H9 (cell line): ENCODE results near the gene ADGRG7. TPM values are rescaled to one million over a fixed set of nuclear protein-coding genes. Genes with fewer than 3 reads are reported as not detected.

Experiments used
- DNase-seq: peaks from one replicate; pipeline ENCODE4 v3.0.0-alpha.2; 2017
- H2AFZ ChIP-seq: one replicate; pipeline ENCODE4 v1.6.1; 2013; ENCODE audit warnings: mild to moderate bottlenecking, low read length, control low read depth, moderate library complexity
- H2AK5ac ChIP-seq: 2 replicates; pipeline ENCODE4 v1.6.1; 2013; ENCODE audit warnings: low read length, control low read depth, mixed read lengths; ENCODE audit not compliant: insufficient read length
- H2BK120ac ChIP-seq: one replicate; pipeline ENCODE4 v1.6.1; 2013; ENCODE audit warnings: low read depth, mild to moderate bottlenecking, low read length, control low read depth, inconsistent platforms; ENCODE audit not compliant: poor library complexity, severe bottlenecking
- H2BK12ac ChIP-seq: 2 replicates; pipeline ENCODE4 v1.6.1; 2013; ENCODE audit warnings: low read length, control low read depth, mixed read lengths, low read depth; ENCODE audit not compliant: insufficient read length
- H2BK15ac ChIP-seq: 2 replicates; pipeline ENCODE4 v1.6.1; 2013; ENCODE audit warnings: low read depth, low read length, control low read depth
- H2BK20ac ChIP-seq: one replicate; pipeline ENCODE4 v1.6.1; 2013; ENCODE audit warnings: low read depth, mild to moderate bottlenecking, low read length, control low read depth, inconsistent platforms; ENCODE audit not compliant: poor library complexity, severe bottlenecking
- H2BK5ac ChIP-seq: 2 replicates; pipeline ENCODE4 v1.6.1; 2013; ENCODE audit warnings: low read length, control low read depth, mixed read lengths; ENCODE audit not compliant: insufficient read length
- H3K14ac ChIP-seq: 2 replicates; pipeline ENCODE4 v1.6.1; 2013; ENCODE audit warnings: low read length, control low read depth; ENCODE audit not compliant: insufficient read depth
- H3K18ac ChIP-seq: 2 replicates; pipeline ENCODE4 v1.6.1; 2013; ENCODE audit warnings: low read depth, mild to moderate bottlenecking, mixed read lengths, low read length, control low read depth; ENCODE audit not compliant: insufficient read length
- H3K23ac ChIP-seq: 2 replicates; pipeline ENCODE4 v1.6.1; 2013; ENCODE audit warnings: low read length, control low read depth, mixed read lengths, low read depth; ENCODE audit not compliant: insufficient read length
- H3K23me2 ChIP-seq: 2 replicates; pipeline ENCODE4 v1.6.1; 2013; ENCODE audit warnings: low read depth, mild to moderate bottlenecking, mixed read lengths, low read length, control low read depth; ENCODE audit not compliant: insufficient read length, poor library complexity, severe bottlenecking
- H3K27ac ChIP-seq: 2 replicates; pipeline ENCODE4 v1.5.1; 2013; ENCODE audit warnings: low read length, control low read depth, mixed read lengths, low read depth; ENCODE audit not compliant: insufficient read length
- H3K27me3 ChIP-seq: 2 replicates; pipeline ENCODE4 v1.6.1; 2013; ENCODE audit warnings: low read length, control low read depth, inconsistent platforms; ENCODE audit not compliant: insufficient read depth
- H3K4ac ChIP-seq: 2 replicates; pipeline ENCODE4 v1.6.1; 2013; ENCODE audit warnings: low read depth, mild to moderate bottlenecking, control low read depth, inconsistent platforms, low read length, moderate library complexity
- H3K4me1 ChIP-seq: 2 replicates; pipeline ENCODE4 v1.6.1; 2013; ENCODE audit warnings: low read length, control low read depth, inconsistent platforms; ENCODE audit not compliant: insufficient read depth
- H3K4me2 ChIP-seq: 2 replicates; pipeline ENCODE4 v1.6.1; 2013; ENCODE audit warnings: low read length, control low read depth, mixed read lengths; ENCODE audit not compliant: insufficient read length, insufficient read depth
- H3K56ac ChIP-seq: 2 replicates; pipeline ENCODE4 v1.6.1; 2013; ENCODE audit warnings: low read depth, mild to moderate bottlenecking, mixed read lengths, low read length, control low read depth; ENCODE audit not compliant: insufficient read length
- H3K79me1 ChIP-seq: 2 replicates; pipeline ENCODE4 v1.6.1; 2013; ENCODE audit warnings: low read depth, mild to moderate bottlenecking, moderate library complexity, low read length, control low read depth, inconsistent platforms; ENCODE audit not compliant: insufficient read depth, poor library complexity, severe bottlenecking
- H3K79me2 ChIP-seq: 2 replicates; pipeline ENCODE4 v1.6.1; 2013; ENCODE audit warnings: low read length, control low read depth, inconsistent platforms; ENCODE audit not compliant: insufficient read depth
- H3K9ac ChIP-seq: 2 replicates; pipeline ENCODE4 v1.6.1; 2013; ENCODE audit warnings: low read length, control low read depth, mixed read lengths; ENCODE audit not compliant: insufficient read length; ENCODE audit errors: extremely low read depth
- H3K9me3 ChIP-seq: one replicate; pipeline ENCODE4 v1.6.1; 2013; ENCODE audit warnings: low read depth, low read length, inconsistent platforms; ENCODE audit not compliant: control insufficient read depth
- H3T11ph ChIP-seq: one replicate; pipeline ENCODE4 v1.6.1; 2013; ENCODE audit warnings: mild to moderate bottlenecking, low read length, control low read depth, inconsistent platforms
- H4K20me1 ChIP-seq: one replicate; pipeline ENCODE4 v1.6.1; 2013; ENCODE audit not compliant: control insufficient read depth, insufficient read length, insufficient read depth
- H4K5ac ChIP-seq: 2 replicates; pipeline ENCODE4 v1.6.1; 2013; ENCODE audit warnings: low read depth, mild to moderate bottlenecking, mixed read lengths, low read length, control low read depth; ENCODE audit not compliant: insufficient read length
- H4K8ac ChIP-seq: replicated peaks from 2 replicates; pipeline ENCODE4 v1.6.1; 2013; ENCODE audit warnings: low read length, control low read depth, mixed read lengths, low read depth; ENCODE audit not compliant: insufficient read length
- H4K91ac ChIP-seq: 2 replicates; pipeline ENCODE4 v1.6.1; 2013; ENCODE audit warnings: low read depth, mild to moderate bottlenecking, moderate library complexity, mixed read lengths, low read length, control low read depth; ENCODE audit not compliant: insufficient read length
- H3K27ac Mint-ChIP-seq, 3 experiments: 2 replicates in 2 of 3; 3 replicates in 1 of 3; pipeline ENCODE4 v1.8.0; 2020 to 2021; ENCODE audit warnings: mixed read lengths in 3 of 3, mild to moderate bottlenecking in 1 of 3, moderate library complexity in 1 of 3
- H3K27me3 Mint-ChIP-seq: 2 replicates; pipeline ENCODE4 v1.8.0; 2021; ENCODE audit warnings: low read depth, mild to moderate bottlenecking, moderate library complexity, mixed read lengths
- H3K36me3 Mint-ChIP-seq, 3 experiments: 2 replicates in 2 of 3; 3 replicates in 1 of 3; pipeline ENCODE4 v1.8.0; 2020 to 2021; ENCODE audit warnings: low read depth in 3 of 3, mixed read lengths in 3 of 3; ENCODE audit not compliant: insufficient read depth in 1 of 3
- H3K4me1 Mint-ChIP-seq, 2 experiments: 2 replicates each; pipeline ENCODE4 v1.8.0; 2020; ENCODE audit warnings: mixed read lengths in 2 of 2
- H3K4me3 Mint-ChIP-seq, 2 experiments: 2 replicates in 1 of 2; 3 replicates in 1 of 2; pipeline ENCODE4 v1.8.0; 2020 to 2021; ENCODE audit warnings: mild to moderate bottlenecking in 2 of 2, mixed read lengths in 2 of 2, moderate library complexity in 1 of 2
- H3K9me3 Mint-ChIP-seq, 2 experiments: 2 replicates in 1 of 2; 3 replicates in 1 of 2; pipeline ENCODE4 v1.8.0; 2020; ENCODE audit warnings: mild to moderate bottlenecking in 2 of 2, mixed read lengths in 2 of 2, moderate library complexity in 1 of 2
- WGBS: extraction: QIAGEN DNeasy Blood & Tissue Kit; methylation state at CpG from one replicate; pipeline ENCODE4 v1.1.7; 2013; ENCODE audit warnings: missing lambda C conversion rate, low lambda C conversion rate, mixed read lengths; ENCODE audit not compliant: insufficient read length; ENCODE audit errors: extremely low coverage; 5-methylcytosine and 5-hydroxymethylcytosine counted together
- total RNA-seq: library from RNA; stranded (reverse); gene quantifications from 2 replicates; pipeline ENCODE4 v1.2.1, GENCODE V29; 2021
- TF ChIP-seq, protein P1 (sequence below): fragments of 200-600 bp; sonication (generic); conservative IDR thresholded peaks from 3 replicates; pipeline ENCODE4 v1.8.0; 2021; ENCODE audit warnings: antibody characterized with exemption, mild to moderate bottlenecking

Gene ADGRG7
- total RNA-seq, 1 experiment from 2014 or later: not detected

- no peak overlapping the region for H2BK120ac ChIP-seq
- Mint-ChIP-seq H3K9me3 (no peaks in the 10 kb centered on the region), H3K4me1 (no peaks in the 10 kb centered on the region), H3K4me3 (no peak overlapping the region), H3K27me3 (peaks cover 72% of the 10 kb centered on the region), H3K27ac (no peak overlapping the region), H3K36me3 (no peaks in the 10 kb centered on the region)
- H2AFZ ChIP-seq: no peak overlapping the region
- no peak overlapping the region for H4K91ac ChIP-seq
- H3K14ac ChIP-seq: no peak overlapping the region
- no peaks in the 10 kb centered on the region for H3K4me1 ChIP-seq
- no peak overlapping the region for H2BK12ac ChIP-seq
- no peak for DNase-seq
- peaks cover 4% of the 10 kb centered on the region; the same call in 1 of the 2 replicates for H3K27me3 ChIP-seq
- no peak overlapping the region for H3K4me2 ChIP-seq
- no peak overlapping the region for H3K18ac ChIP-seq
- no peak overlapping the region for H4K5ac ChIP-seq
- no peak overlapping the region for H2BK20ac ChIP-seq
- no peak overlapping the region for H2AK5ac ChIP-seq
- no peaks in the 10 kb centered on the region for H3K9me3 ChIP-seq
- no peak overlapping the region for H3K4ac ChIP-seq
- no peak overlapping the region for H3K56ac ChIP-seq
- H2BK15ac ChIP-seq: no peak overlapping the region
- no peaks in the 10 kb centered on the region for H4K20me1 ChIP-seq
- no CpG with 5 or more reads among the region's 4 CpGs for WGBS
- H3T11ph ChIP-seq: no peak overlapping the region
- no peak overlapping the region for H4K8ac ChIP-seq
- no peak overlapping the region for H2BK5ac ChIP-seq
- no peaks in the 10 kb centered on the region for H3K79me2 ChIP-seq
- TF ChIP-seq, protein P1, sequence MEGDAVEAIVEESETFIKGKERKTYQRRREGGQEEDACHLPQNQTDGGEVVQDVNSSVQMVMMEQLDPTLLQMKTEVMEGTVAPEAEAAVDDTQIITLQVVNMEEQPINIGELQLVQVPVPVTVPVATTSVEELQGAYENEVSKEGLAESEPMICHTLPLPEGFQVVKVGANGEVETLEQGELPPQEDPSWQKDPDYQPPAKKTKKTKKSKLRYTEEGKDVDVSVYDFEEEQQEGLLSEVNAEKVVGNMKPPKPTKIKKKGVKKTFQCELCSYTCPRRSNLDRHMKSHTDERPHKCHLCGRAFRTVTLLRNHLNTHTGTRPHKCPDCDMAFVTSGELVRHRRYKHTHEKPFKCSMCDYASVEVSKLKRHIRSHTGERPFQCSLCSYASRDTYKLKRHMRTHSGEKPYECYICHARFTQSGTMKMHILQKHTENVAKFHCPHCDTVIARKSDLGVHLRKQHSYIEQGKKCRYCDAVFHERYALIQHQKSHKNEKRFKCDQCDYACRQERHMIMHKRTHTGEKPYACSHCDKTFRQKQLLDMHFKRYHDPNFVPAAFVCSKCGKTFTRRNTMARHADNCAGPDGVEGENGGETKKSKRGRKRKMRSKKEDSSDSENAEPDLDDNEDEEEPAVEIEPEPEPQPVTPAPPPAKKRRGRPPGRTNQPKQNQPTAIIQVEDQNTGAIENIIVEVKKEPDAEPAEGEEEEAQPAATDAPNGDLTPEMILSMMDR: no peak
- no peaks in the 10 kb centered on the region for H3K79me1 ChIP-seq
- no peak overlapping the region for H3K23ac ChIP-seq
- no peaks in the 10 kb centered on the region for H3K23me2 ChIP-seq
- no peak overlapping the region for H3K27ac ChIP-seq
- no peak overlapping the region for H3K9ac ChIP-seq
These were observed 92.9 kb downstream of the ADGRG7 start for GRCh38 chr3:100702082-100702979.
